GM11168 (cell line): ENCODE data around the gene LAPTM5.
"Not testable (repeated sequence)": the region's sequence is repeated elsewhere in the genome, so short reads cannot be mapped to it uniquely, and the experiment has no call there.

ENCODE experiments used
- in situ Hi-C: fragments of 300-500 bp; cut with MboI; formaldehyde crosslinking; loops from one replicate; pipeline ENCODE4 v1.12.0; 2022; ENCODE audit warnings: low sequenced_read_pairs; ENCODE audit not compliant: unreplicated experiment

The LAPTM5 gene

DNA sequence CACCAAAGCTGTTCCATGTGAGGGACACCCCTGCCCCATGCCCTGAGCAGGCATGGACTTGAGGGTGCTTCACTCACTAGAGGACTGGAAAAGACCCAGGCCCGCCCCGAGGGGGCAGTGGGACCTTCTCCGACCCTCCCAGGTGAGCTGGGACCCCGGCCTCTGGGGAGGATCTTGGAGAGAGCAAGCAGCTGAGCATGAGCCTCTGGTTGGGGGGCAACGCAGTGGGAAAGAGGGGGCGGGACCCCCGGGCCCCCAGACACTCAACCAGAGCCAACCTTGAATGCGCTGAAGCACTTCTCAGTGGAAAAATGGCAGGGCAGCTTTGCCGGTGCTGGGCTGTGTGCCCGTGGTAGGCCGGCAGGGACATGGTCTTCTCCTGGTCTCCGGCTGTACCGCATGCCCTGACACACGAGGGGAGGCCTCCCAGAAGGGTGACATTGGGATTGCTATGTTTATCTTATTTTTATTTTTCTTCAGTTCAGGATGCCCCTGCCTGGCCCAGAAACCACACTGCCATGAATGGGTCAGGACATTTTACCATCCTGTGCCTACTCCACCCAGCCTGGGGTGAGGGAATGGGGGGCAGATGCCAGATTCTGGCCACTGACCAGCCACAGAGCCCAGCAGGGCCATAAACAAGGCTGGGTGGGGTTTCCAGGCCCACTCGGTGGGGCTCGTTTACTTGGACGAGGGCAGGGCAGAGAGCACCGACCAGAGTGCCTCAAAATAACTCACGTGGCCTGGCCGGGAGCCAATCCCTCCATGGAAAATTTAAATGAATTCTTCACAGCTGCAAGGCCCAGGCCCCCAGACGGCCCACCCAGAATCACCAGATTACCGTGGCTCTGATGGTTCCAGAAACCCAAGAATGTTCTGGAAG, 17.2 kb upstream of the LAPTM5 start:
- in situ Hi-C loops = loop anchor here (5.0 kb wide), 1 partner anchor 52 kb away; the partner anchor contains the start of gene MATN1

DNA sequence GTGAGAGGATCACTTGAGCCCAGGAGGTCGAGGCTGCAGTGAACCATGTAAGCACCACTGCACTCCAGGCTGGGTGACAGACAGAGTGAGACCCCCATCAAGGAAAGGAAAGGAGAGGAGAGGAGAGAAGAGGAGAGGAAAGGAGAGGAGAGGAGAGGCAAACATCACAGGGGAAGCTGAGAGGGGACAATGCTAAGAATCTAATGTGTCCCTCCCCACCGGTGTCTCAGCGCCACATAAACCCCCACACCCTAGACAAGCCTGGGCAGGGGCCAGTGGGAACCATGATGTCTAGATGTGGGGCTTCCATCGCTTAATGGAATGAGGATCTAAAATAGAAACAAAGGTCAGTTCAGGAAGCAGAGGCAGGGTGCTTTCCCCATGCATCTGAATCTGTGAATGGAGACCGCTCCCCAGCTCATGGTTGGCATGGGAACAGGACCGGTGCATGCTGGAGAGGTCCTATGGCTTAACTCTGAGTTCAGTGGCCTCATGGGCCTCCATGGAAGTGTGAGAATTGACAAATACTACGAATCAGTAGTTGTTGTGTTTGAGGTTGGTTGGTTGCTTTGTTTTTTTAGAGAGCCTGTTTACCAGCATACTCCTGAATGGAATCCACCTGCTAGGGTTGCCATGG, 16.3 kb upstream of the LAPTM5 start:
- in situ Hi-C loops = no loop called here

DNA sequence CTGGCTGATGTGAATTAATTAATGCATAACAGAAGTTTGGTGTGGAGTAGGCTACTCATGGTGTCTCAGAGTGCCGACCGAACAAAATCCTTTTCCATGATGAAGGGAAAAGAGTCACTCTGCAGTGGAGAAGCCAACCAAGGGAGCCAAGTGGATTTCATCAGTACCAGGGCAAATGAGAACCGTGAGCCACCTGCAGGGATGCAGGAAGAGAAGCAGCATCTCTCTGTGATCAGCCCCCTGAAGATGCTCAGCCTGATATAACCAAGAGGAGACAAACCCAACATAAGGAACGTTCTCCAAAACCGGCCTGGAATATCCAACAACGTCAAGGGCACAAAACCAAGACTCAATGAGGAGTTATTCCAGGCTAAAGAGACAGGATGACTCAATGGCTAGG, 13.4 kb upstream of the LAPTM5 start:
- in situ Hi-C loops = no loop called here

DNA sequence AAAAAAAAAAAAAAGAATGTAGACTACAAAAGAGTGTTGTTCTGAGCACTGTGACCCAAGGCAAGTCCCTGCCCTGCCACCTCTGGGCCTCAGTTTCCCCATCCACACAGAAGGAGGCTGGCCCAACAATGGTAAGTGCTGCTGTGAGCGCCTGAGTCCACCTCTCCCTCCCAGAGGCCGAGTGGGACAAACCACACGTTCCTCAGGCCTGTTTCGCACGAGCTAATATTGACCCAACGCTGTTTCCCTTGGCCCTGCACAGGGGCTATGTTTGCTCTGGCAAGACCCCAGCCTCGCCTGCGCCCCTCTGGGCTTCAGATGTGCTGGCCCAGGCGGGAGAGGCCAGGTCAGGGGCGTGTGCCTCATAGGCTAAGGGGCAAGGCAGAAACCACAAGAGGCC, 12.6 kb upstream of the LAPTM5 start:
- in situ Hi-C loops = no loop called here

DNA sequence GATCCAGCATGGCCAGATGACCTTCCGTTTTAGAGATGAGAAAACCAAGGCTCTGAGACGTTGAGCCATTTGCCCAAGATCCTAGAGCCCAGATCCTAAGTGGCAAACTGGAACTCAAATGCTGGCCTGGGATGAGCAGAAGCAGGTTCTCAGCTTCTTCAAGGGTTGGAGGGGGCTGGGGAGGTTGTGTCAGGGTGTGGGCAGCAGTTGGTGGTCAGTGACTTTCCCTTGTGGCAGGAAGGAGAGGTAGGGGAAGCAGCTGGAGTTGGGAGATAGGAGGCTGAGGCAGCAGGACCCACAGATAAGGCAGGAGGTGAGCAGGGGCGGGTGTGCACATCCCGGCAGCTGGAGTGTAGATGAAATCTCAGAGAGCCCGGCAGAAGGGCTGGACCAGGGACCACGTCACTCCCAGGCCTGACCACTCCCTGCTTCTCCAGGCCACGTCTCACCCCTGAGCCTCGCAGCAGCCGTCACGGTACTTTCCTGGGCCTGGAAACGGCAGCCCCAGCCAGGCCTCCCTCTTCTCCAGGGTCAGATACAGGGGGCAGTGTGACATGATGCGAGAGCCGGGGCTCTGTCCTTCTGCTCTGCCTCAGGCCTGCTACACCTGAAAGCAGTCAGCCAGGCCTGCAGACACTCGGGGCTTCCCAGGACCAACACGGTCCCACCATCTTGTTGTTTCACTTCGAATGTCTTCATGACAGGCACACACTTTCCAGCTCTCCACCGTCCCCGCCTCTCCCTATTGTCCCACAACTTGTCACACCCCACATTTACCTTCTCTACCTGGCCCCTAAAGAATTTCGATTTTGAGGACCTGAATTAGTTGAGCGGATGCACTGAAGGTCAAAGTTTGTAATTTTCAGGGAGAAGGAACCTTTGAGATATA, 11.5 kb upstream of the LAPTM5 start:
- in situ Hi-C loops = no loop called here

DNA sequence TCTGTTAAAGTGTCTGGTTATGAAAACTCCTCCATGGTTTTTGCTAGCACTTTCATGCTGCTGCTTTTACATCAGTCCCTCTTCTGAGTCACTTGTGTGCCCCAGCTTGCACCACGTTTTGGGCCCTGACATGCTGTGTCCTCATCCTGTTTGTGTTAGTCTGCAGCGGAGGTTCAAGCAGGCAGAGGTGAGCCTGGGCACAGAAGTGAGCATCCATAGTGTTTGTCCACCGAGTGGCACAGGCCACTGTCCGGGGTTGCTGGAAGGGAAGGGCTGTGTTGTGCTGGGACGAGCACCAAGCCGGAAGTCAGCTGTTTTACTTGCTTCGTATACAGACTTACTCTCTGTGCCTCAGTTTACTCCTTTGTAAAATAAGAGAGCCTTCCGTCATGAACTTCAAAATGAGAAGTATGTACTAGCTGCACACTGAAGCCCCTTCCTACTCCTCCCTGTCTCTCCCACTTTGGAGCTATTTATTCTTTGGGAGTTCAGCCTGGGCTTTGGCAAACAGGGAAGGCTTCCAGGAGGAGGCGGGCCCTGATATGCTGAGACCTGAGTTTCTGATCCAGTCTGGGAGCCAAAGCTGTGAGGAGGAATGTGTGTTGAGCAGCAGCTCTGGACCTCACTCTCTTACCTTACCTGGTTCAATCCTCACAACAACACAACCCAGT, 10.7 kb upstream of the LAPTM5 start:
- in situ Hi-C loops = no loop called here

DNA sequence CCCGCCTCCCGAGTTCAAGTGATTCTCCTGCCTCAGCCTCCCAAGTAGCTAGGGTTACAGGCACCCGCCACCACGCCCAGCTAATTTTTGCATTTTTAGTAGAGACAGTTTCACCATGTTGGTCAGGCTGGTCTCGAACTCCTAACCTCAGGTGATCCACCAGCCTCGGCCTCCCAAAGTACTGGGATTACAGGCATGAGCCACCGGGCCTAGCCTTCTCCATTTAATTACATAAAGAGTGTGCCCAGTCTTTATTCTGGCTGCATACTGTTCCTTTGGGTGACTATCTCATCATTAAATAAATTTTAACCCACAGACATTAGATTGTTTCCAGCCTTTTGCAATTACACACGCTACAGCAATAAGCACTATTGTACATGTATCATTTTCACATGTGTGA, 9.4 kb upstream of the LAPTM5 start:
- in situ Hi-C loops = not testable (repeated sequence)

DNA sequence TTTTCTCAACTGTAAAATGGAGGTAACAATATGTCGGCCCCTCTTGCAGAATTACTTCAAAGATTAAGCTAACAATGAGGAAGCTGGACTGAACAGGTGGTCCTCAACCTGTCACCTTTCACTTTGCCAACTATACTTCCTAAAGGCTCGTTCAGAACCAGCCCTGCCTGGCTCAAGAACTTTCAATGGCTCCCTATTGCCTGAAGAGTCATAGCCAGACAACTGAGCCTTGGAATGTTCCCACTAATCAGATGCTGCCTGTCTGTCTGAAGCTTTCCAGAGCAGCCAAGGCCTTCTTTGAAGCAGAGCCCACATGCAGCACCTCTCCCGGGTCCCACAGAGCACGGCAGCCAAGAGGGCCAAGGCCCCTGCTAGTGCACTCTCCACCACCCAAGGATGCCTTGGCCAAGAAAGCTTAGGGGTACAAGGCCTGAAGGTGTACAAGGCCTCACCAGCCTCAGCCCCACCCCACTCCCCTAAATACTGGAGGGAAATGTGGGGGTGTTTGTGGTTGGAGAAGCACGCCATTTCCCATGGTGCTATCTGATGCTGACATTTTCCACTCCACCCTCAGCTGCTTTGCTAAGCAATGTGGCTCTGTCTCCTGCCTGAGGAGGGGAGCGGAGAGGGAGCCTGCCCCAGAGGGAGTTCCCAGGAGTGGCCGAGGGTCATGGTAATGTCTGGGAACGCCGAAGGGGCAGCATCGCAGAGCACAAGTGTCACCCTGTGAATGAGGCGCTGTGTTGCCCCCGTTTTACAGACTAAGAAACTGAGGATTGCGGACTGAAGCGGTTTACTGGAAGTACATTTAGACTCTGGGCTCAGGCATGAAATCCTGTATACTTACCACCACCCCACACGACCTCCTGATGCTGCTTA, 8.2 kb upstream of the LAPTM5 start:
- in situ Hi-C loops = no loop called here

DNA sequence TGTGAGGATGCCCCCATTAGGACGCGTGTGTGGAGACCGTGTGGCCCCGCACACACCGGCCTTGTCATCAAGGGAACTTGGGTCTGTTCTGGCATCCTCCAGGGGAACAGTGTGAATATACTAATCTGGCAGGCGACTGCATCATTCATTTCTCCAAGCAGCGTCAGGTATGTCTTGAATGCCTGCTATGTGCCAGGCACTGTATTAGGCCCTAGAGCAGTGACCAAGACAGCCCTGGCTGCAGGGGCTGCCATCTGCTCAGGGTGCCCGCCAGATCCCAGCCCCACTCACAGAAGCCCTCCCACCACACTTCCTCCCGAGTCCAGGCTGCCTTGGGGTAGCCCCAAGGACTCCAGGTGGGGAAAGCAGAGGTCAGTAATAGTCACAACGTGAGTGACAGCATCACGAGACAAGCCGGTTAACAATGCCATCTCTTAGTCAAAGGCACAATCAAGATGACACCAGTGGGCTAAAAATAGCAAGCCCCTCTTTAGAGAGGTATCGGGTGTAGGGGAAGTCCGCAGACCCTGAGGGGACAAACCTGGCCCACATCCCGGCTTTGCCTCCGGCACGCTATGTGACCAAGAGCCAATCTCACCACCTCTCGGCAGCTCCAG, 7.5 kb upstream of the LAPTM5 start:
- in situ Hi-C loops = no loop called here

DNA sequence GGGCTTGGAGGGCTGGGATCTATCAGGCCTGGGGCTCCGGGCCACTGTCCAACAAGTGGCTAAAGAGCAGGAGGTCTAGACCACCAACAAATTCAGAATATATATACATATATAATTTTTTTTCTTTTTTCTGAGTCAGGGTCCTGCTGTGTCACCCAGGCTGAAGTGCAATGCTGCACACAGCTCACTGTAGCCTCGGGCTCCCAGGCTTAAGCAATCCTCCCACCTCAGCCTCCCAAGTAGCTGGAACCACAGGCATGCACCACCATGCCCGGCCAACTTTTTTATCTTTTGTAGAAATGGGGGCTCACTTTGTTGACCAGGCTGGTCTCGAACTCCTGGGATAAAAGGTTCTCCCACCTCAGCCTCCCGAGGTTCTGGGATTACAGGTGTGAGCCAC, 6.8 kb upstream of the LAPTM5 start:
- in situ Hi-C loops = no loop called here

DNA sequence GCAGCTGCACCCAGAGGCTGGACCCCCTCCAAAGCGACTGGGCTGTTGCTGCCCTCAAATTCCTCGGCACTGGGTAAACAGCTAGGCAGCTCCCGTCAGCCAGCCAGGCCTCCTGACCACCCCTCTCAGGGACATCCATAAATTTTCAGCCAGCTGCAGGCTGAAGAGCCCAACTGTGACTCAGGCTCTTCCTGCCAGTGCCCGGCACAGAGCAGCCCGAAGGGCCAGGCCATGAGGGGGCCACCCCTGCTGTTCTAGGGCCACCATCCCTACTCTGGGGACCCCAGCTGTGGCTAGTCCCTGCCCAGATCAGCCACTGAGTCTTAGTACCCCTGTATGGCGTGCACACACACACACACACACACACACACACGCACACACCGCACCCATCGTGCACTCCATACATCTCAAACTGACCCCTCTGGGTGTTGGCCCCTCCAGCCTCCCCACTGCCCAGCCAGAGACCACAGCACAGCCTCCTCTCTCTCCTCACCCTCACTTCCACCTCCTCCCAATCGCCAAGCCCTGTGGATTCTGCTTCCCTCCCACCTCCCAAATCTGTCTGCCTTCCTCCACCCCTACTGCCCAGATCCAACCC, 6.2 kb upstream of the LAPTM5 start:
- in situ Hi-C loops = no loop called here

DNA sequence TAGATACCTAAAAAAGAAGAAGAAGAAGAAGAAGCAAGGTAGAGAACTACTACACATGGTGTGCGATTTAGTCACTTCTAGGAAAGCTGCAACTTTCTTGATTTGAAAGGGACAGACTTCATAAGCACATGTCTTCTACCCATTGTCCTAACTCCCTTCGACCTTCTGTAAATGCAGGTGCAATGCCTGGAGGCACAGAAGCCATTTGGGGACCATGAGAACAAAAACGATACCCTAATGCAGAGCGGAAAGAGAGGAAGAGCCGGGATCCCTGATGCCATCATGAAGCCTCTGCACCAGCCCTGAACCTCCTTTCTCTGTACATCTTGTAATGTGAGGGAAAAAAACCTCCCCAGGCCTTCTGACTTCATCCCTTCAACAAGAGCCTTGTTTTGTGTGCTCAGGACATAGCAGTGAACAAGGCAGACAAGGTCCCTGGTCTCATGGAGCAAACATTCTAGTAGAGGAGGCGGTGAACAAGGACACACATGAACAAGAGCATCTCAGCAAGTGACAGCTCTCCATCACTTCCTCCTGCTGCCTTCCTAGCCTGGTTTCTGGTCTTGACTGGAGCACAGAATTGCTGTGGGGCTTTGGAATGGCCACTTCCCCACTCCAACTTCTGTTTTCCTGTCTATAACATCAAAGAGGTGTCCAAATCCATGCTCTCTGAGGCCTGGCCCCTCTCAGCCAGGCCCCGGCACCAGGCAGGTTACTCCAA, 5.5 kb upstream of the LAPTM5 start:
- in situ Hi-C loops = no loop called here

DNA sequence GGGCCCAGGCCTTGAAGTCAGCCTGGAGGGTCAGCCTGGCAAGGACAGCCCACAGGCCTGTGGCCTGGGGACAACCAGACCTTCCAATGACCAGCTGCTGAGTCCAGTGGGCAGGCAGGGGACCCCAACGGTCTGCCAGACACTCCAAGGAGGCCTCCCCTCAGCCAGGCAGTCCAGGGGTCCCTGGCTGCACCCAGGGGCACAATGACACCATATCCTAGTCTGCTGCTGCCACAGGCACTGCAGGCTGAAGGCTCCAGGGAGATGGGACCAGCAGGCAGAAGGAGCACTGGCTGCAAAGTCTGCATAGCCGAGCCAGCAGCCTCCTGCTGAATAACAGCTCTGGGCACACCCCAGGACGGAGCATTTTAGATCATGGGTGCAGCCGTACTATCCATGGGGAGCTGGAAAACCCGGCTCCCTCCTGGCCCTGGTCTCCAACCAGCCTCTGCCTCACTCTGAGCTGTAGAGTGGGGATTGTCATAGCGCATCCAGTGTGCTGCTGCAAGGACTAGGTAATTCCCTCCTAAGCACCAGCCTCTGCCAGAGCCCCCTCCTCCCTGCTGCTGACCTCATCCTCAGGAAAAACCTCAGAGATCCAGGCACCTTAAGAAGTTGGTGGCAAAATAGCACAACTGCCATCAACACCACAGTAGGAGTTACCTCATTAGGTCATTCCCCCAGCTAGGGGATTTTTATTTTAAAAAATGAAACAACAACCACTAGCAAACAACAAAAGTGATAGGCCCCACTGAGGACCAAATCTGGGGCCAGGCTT, 4.8 kb upstream of the LAPTM5 start:
- in situ Hi-C loops = no loop called here

DNA sequence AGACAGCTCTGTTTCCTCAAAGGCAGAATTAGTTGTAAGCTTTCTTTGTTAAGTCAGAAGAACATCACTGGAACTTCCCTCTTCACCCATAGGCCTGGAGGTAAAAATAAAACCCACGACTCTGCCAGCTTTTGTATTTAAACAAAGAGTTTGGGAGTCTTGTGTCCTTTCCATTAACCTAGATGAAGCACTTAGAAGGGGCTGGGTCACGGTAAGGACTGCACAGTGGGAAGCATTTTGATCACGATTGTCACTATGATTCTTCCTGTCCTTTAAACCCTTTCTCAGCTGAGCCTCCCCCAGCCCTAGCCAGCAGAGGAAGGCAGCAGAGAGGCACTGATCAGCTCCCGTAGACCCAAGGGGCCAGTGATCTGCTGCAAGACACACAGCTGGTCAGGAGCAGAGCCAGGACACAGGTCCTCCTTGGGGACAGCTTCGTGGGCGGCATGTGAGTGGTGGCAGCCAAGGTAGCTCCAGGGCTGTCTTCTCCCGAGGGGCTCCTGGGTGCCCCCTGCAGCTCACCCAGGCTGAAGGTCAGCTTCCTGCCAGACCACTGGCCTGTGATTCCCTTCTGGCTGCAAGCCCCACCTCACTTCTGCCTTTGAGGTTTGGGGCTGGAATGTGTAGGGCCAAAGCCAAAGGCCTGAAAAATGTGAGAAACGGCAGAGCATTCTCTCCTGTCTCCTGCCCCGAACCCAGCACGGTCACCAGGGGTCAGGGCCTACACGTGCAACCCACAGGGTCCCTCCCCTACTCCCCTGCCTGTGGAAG, 4.0 kb upstream of the LAPTM5 start:
- in situ Hi-C loops = no loop called here

DNA sequence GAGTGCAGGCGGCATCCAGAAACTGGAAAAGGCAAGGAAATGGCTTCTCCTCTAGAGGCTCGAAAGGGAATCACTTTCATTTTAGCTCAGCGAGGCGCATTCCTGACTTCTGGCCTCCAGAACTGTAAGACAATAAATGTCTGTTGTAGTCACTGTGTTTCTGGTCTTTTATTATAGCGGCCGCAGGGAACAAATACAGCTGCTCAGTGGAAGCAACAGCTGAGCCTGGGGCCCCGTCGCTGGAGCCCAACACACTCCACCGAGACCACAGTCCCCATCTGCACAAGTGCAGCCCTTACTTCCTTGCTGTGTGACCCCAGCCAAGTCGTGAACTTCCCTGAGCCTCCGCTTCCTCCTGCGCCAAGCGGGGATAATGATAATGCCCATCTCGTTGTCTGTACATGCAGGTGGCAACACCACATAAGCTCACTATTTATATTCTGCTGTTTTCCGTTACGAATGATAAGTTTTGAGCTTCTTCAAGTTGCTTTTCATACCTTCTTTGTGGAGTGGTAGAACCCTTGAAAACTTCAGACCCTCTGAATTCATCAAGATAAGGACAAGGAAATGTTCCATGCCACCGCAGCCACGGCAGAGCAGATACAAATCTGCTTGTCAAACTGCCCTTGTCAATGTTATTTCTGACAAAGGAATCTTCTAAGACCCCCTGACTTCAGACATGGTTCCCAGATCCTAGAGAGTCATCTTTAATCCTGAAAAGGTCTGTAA, 3.2 kb upstream of the LAPTM5 start:
- in situ Hi-C loops = no loop called here
